ENCODE measurements around the gene HDAC3.

Gene HDAC3

GRCh38 chr5:141597814-141598213, 38.8 kb downstream of the HDAC3 start:
- DNase-seq (ENCODE audit: extremely low read depth, low read depth), result no peak
- H3K4me3 ChIP-seq (replicated peaks; ENCODE audit: low read depth, low read length), result no peak overlapping the region
- no peak for TF ChIP-seq CTCF (IDR thresholded peaks at IDR 0.05; ENCODE audit: low read depth, low read length, missing control alignments)

GRCh38 chr5:141597394-141597793, 39.3 kb downstream of the HDAC3 start:
- no peak for DNase-seq (ENCODE audit: extremely low read depth, low read depth)

GRCh38 chr5:141596867-141597266, 39.8 kb downstream of the HDAC3 start:
- DNase-seq (ENCODE audit: extremely low read depth, low read depth), result no peak
- TF ChIP-seq CTCF (IDR thresholded peaks at IDR 0.05; ENCODE audit: low read depth, low read length, missing control alignments), result no peak
- H3K4me3 ChIP-seq (replicated peaks; ENCODE audit: low read depth, low read length), result no peak overlapping the region

More at GRCh38 chr5:141597394-141597793, 39.3 kb downstream of the HDAC3 start:
- TF ChIP-seq CTCF (IDR thresholded peaks at IDR 0.05; ENCODE audit: low read depth, low read length, missing control alignments), result no peak
- no peak overlapping the region for H3K4me3 ChIP-seq (replicated peaks; ENCODE audit: low read depth, low read length)

- H3K4me3 ChIP-seq (replicated peaks; ENCODE audit: low read depth, low read length), result no peak overlapping the region
- TF ChIP-seq CTCF (IDR thresholded peaks at IDR 0.05; ENCODE audit: low read depth, low read length, missing control alignments), result no peak
- no peak for DNase-seq (ENCODE audit: extremely low read depth, low read depth)
These were observed 46.5 kb downstream of the HDAC3 start for GRCh38 chr5:141590127-141590526.

- TF ChIP-seq CTCF (IDR thresholded peaks at IDR 0.05; ENCODE audit: low read depth, low read length, missing control alignments), result no peak
- H3K4me3 ChIP-seq (replicated peaks; ENCODE audit: low read depth, low read length), result no peak overlapping the region
- DNase-seq (ENCODE audit: extremely low read depth, low read depth), result no peak
These were observed 50.4 kb downstream of the HDAC3 start for GRCh38 chr5:141586246-141586645.

- no peak for DNase-seq (ENCODE audit: extremely low read depth, low read depth)
- TF ChIP-seq CTCF (IDR thresholded peaks at IDR 0.05; ENCODE audit: low read depth, low read length, missing control alignments), result no peak
- H3K4me3 ChIP-seq (replicated peaks; ENCODE audit: low read depth, low read length), result no peak overlapping the region
These were observed 51.1 kb downstream of the HDAC3 start for GRCh38 chr5:141585594-141585993.

GRCh38 chr5:141574122-141574510, 62.5 kb downstream of the HDAC3 start:
- TF ChIP-seq CTCF (IDR thresholded peaks at IDR 0.05; ENCODE audit: low read depth, low read length, missing control alignments), result no peak
- DNase-seq (ENCODE audit: extremely low read depth, low read depth), result no peak
- no peak overlapping the region for H3K4me3 ChIP-seq (replicated peaks; ENCODE audit: low read depth, low read length)
